Measurements from ENCODE around the gene PLPPR2.
A peak's percentile ranks its signal among the peaks of the same experiment; 100 is the strongest.
"Not testable (repeated sequence)": the region's sequence is repeated elsewhere in the genome, so short reads cannot be mapped to it uniquely, and the experiment has no call there.

Gene PLPPR2

GRCh38 chr19:11355160-11356073, at the start of gene PLPPR2:
TSS of gene PLPPR2 (plus strand) at chr19:11355432. CDS start at chr19:11357674, 2,242 bp downstream.
- no peaks in the 10 kb centered on the region for H3K27me3 ChIP-seq (ENCODE audit: control insufficient read depth, insufficient read depth, low read length)
- H3K36me3 ChIP-seq (ENCODE audit: control insufficient read depth, insufficient read depth, low read length): peaks cover 6% of the 10 kb centered on the region
- H3K27ac ChIP-seq (ENCODE audit: low read depth, low read length): peak within 1 kb of the TSS; percentile 11

GRCh38 chr19:11306337-11306736, 48.9 kb upstream of the PLPPR2 start:
- no peak overlapping the region for H3K4me3 ChIP-seq (ENCODE audit: low read length)
- H3K4me1 ChIP-seq (ENCODE audit: control insufficient read depth, insufficient read depth, low read length): no peaks in the 10 kb centered on the region
- H3K9ac ChIP-seq (ENCODE audit: low read length): no peak overlapping the region
- H3K27me3 ChIP-seq (ENCODE audit: control insufficient read depth, insufficient read depth, low read length): no peaks in the 10 kb centered on the region
- no peaks in the 10 kb centered on the region for H3K36me3 ChIP-seq (ENCODE audit: control insufficient read depth, insufficient read depth, low read length)
- H3K27ac ChIP-seq (ENCODE audit: low read depth, low read length): no peak overlapping the region

More at GRCh38 chr19:11355160-11356073, at the start of gene PLPPR2:
- peak within 1 kb of the TSS; percentile 71 for H3K4me3 ChIP-seq (ENCODE audit: low read length)
- peaks cover 4% of the 10 kb centered on the region for H3K4me1 ChIP-seq (ENCODE audit: control insufficient read depth, insufficient read depth, low read length)
- H3K9ac ChIP-seq (ENCODE audit: low read length): no peak within 1 kb of the TSS

- H3K4me1 ChIP-seq (ENCODE audit: control insufficient read depth, insufficient read depth, low read length); H3K27ac ChIP-seq (ENCODE audit: low read depth, low read length); H3K4me3 ChIP-seq (ENCODE audit: low read length): not testable (repeated sequence)
These were observed 34.8 kb upstream of the PLPPR2 start for GRCh38 chr19:11320278-11320995.

GRCh38 chr19:11321191-11322126, 33.8 kb upstream of the PLPPR2 start:
- H3K4me1 ChIP-seq (ENCODE audit: control insufficient read depth, insufficient read depth, low read length): peaks cover 3% of the 10 kb centered on the region
- no peak overlapping the region for H3K4me3 ChIP-seq (ENCODE audit: low read length)
- H3K27me3 ChIP-seq (ENCODE audit: control insufficient read depth, insufficient read depth, low read length): no peaks in the 10 kb centered on the region
- H3K36me3 ChIP-seq (ENCODE audit: control insufficient read depth, insufficient read depth, low read length): no peaks in the 10 kb centered on the region
- no peak overlapping the region for H3K9ac ChIP-seq (ENCODE audit: low read length)
- H3K27ac ChIP-seq (ENCODE audit: low read depth, low read length): no peak overlapping the region

More at GRCh38 chr19:11320278-11320995, 34.8 kb upstream of the PLPPR2 start:
- not testable (repeated sequence) for H3K9ac ChIP-seq (ENCODE audit: low read length); H3K27me3 ChIP-seq (ENCODE audit: control insufficient read depth, insufficient read depth, low read length); H3K36me3 ChIP-seq (ENCODE audit: control insufficient read depth, insufficient read depth, low read length)

- H3K27ac ChIP-seq (ENCODE audit: low read depth, low read length): no peak overlapping the region
- no peak overlapping the region for H3K9ac ChIP-seq (ENCODE audit: low read length)
- H3K4me3 ChIP-seq (ENCODE audit: low read length): no peak overlapping the region
- peaks cover 3% of the 10 kb centered on the region for H3K4me1 ChIP-seq (ENCODE audit: control insufficient read depth, insufficient read depth, low read length)
- no peaks in the 10 kb centered on the region for H3K36me3 ChIP-seq (ENCODE audit: control insufficient read depth, insufficient read depth, low read length)
- no peaks in the 10 kb centered on the region for H3K27me3 ChIP-seq (ENCODE audit: control insufficient read depth, insufficient read depth, low read length)
These were observed 32.8 kb upstream of the PLPPR2 start for GRCh38 chr19:11322269-11323024.

GRCh38 chr19:11323601-11324078, 31.6 kb upstream of the PLPPR2 start:
- no peaks in the 10 kb centered on the region for H3K36me3 ChIP-seq (ENCODE audit: control insufficient read depth, insufficient read depth, low read length)
- H3K27ac ChIP-seq (ENCODE audit: low read depth, low read length): no peak overlapping the region
- H3K4me1 ChIP-seq (ENCODE audit: control insufficient read depth, insufficient read depth, low read length): peaks cover 3% of the 10 kb centered on the region
- no peak overlapping the region for H3K4me3 ChIP-seq (ENCODE audit: low read length)
- H3K27me3 ChIP-seq (ENCODE audit: control insufficient read depth, insufficient read depth, low read length): no peaks in the 10 kb centered on the region
- H3K9ac ChIP-seq (ENCODE audit: low read length): no peak overlapping the region

GRCh38 chr19:11324079-11324661, 31.1 kb upstream of the PLPPR2 start:
- Histone ChIP-seq H3K9ac (ENCODE audit: low read length) (no peak overlapping the region), H3K27me3 (ENCODE audit: control insufficient read depth, insufficient read depth, low read length) (no peaks in the 10 kb centered on the region), H3K36me3 (ENCODE audit: control insufficient read depth, insufficient read depth, low read length) (no peaks in the 10 kb centered on the region), H3K27ac (ENCODE audit: low read depth, low read length) (no peak overlapping the region), H3K4me3 (ENCODE audit: low read length) (no peak overlapping the region), H3K4me1 (ENCODE audit: control insufficient read depth, insufficient read depth, low read length) (peaks cover 3% of the 10 kb centered on the region)

GRCh38 chr19:11324748-11325389, 30.4 kb upstream of the PLPPR2 start:
- no peak overlapping the region for H3K27ac ChIP-seq (ENCODE audit: low read depth, low read length)

GRCh38 chr19:11325544-11325943, 29.7 kb upstream of the PLPPR2 start:
- Histone ChIP-seq H3K27ac (ENCODE audit: low read depth, low read length) (no peak overlapping the region), H3K27me3 (ENCODE audit: control insufficient read depth, insufficient read depth, low read length) (no peaks in the 10 kb centered on the region), H3K36me3 (ENCODE audit: control insufficient read depth, insufficient read depth, low read length) (no peaks in the 10 kb centered on the region), H3K9ac (ENCODE audit: low read length) (no peak overlapping the region), H3K4me1 (ENCODE audit: control insufficient read depth, insufficient read depth, low read length) (peaks cover 3% of the 10 kb centered on the region), H3K4me3 (ENCODE audit: low read length) (no peak overlapping the region)

More at GRCh38 chr19:11324748-11325389, 30.4 kb upstream of the PLPPR2 start:
- no peaks in the 10 kb centered on the region for H3K27me3 ChIP-seq (ENCODE audit: control insufficient read depth, insufficient read depth, low read length)
- no peak overlapping the region for H3K4me3 ChIP-seq (ENCODE audit: low read length)
- H3K4me1 ChIP-seq (ENCODE audit: control insufficient read depth, insufficient read depth, low read length): peaks cover 3% of the 10 kb centered on the region
- no peaks in the 10 kb centered on the region for H3K36me3 ChIP-seq (ENCODE audit: control insufficient read depth, insufficient read depth, low read length)
- H3K9ac ChIP-seq (ENCODE audit: low read length): no peak overlapping the region

GRCh38 chr19:11330127-11330526, 25.1 kb upstream of the PLPPR2 start:
- peaks cover 8% of the 10 kb centered on the region for H3K36me3 ChIP-seq (ENCODE audit: control insufficient read depth, insufficient read depth, low read length)
- H3K4me3 ChIP-seq (ENCODE audit: low read length): no peak overlapping the region
- H3K27ac ChIP-seq (ENCODE audit: low read depth, low read length): no peak overlapping the region
- H3K27me3 ChIP-seq (ENCODE audit: control insufficient read depth, insufficient read depth, low read length): no peaks in the 10 kb centered on the region
- no peak overlapping the region for H3K9ac ChIP-seq (ENCODE audit: low read length)
- H3K4me1 ChIP-seq (ENCODE audit: control insufficient read depth, insufficient read depth, low read length): no peaks in the 10 kb centered on the region

GRCh38 chr19:11331502-11331901, 23.7 kb upstream of the PLPPR2 start:
- H3K27me3 ChIP-seq (ENCODE audit: control insufficient read depth, insufficient read depth, low read length): no peaks in the 10 kb centered on the region
- peaks cover 16% of the 10 kb centered on the region for H3K36me3 ChIP-seq (ENCODE audit: control insufficient read depth, insufficient read depth, low read length)
- H3K4me3 ChIP-seq (ENCODE audit: low read length): no peak overlapping the region
- H3K27ac ChIP-seq (ENCODE audit: low read depth, low read length): no peak overlapping the region
- H3K9ac ChIP-seq (ENCODE audit: low read length): no peak overlapping the region
- H3K4me1 ChIP-seq (ENCODE audit: control insufficient read depth, insufficient read depth, low read length): no peaks in the 10 kb centered on the region
